HEK293 (cell line): ENCODE measurements around the gene EEF2.

Experiments
- PRDM1 ChIP-seq: fragments of 450-650 bp; formaldehyde crosslinking; IDR thresholded peaks from 2 replicates; pipeline ENCODE4; 2016; ENCODE audit warnings: missing biosample characterization, missing genetic modification characterization
- ZBTB21 ChIP-seq: fragments of 450-650 bp; formaldehyde crosslinking; IDR thresholded peaks from 2 replicates; pipeline ENCODE4 v1.5.1; 2017; ENCODE audit warnings: missing biosample characterization, missing genetic modification characterization
- ZNF311 ChIP-seq: fragments of 450-650 bp; formaldehyde crosslinking; IDR thresholded peaks from 2 replicates; pipeline ENCODE4 v1.5.1; 2017; ENCODE audit warnings: missing biosample characterization, missing genetic modification characterization, borderline replicate concordance
- ZNF621 ChIP-seq: fragments of 450-650 bp; formaldehyde crosslinking; IDR thresholded peaks from 2 replicates; pipeline ENCODE4 v1.5.1; 2017; ENCODE audit warnings: missing biosample characterization, missing genetic modification characterization
- TF ChIP-seq, protein P1 (sequence below): IDR thresholded peaks from 2 replicates; pipeline ENCODE4 v1.6.1; 2011; ENCODE audit warnings: mild to moderate bottlenecking, low read depth, low read length, borderline replicate concordance
- TF ChIP-seq, protein P2 (sequence below): fragments of 450-650 bp; formaldehyde crosslinking; optimal IDR thresholded peaks from 2 replicates; pipeline ENCODE3; 2016; ENCODE audit warnings: missing biosample characterization, mild to moderate bottlenecking, missing genetic modification characterization
- TF ChIP-seq, protein P3 (sequence below): fragments of 450-650 bp; formaldehyde crosslinking; IDR thresholded peaks from 2 replicates; pipeline ENCODE4 v1.5.1; 2016; ENCODE audit warnings: missing biosample characterization, missing genetic modification characterization
- TF ChIP-seq, protein P4 (sequence below): fragments of 450-650 bp; formaldehyde crosslinking; IDR thresholded peaks from 2 replicates; pipeline ENCODE4 v1.5.1; 2016; ENCODE audit warnings: missing biosample characterization, missing genetic modification characterization

DNA sequence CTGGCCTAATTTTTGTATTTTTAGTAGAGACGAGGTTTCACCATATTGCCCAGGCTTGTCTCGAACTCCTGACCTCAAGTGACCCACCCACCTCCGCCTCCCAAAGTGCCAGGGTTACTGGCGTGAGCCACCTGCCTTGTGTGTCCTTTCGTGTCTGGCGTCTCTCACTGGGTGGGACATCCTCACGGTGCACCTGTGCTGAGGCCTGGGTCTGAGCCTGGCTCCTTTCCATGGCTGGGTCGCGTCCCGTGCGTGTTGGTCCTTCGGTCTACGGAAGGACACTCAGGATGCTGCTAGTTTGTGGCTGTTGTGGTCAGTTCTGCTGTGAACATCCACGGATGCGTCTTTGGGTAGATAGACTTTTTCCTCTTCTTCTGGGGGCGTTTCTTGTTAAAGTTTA, 41.9 kb upstream of the EEF2 start:
- TF ChIP-seq, protein P1, sequence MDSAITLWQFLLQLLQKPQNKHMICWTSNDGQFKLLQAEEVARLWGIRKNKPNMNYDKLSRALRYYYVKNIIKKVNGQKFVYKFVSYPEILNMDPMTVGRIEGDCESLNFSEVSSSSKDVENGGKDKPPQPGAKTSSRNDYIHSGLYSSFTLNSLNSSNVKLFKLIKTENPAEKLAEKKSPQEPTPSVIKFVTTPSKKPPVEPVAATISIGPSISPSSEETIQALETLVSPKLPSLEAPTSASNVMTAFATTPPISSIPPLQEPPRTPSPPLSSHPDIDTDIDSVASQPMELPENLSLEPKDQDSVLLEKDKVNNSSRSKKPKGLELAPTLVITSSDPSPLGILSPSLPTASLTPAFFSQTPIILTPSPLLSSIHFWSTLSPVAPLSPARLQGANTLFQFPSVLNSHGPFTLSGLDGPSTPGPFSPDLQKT, result no peak
- TF ChIP-seq, protein P2, sequence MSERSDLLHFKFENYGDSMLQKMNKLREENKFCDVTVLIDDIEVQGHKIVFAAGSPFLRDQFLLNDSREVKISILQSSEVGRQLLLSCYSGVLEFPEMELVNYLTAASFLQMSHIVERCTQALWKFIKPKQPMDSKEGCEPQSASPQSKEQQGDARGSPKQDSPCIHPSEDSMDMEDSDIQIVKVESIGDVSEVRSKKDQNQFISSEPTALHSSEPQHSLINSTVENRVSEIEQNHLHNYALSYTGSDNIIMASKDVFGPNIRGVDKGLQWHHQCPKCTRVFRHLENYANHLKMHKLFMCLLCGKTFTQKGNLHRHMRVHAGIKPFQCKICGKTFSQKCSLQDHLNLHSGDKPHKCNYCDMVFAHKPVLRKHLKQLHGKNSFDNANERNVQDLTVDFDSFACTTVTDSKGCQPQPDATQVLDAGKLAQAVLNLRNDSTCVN (tag by site-specific recombination), result no peak
- TF ChIP-seq, protein P3, sequence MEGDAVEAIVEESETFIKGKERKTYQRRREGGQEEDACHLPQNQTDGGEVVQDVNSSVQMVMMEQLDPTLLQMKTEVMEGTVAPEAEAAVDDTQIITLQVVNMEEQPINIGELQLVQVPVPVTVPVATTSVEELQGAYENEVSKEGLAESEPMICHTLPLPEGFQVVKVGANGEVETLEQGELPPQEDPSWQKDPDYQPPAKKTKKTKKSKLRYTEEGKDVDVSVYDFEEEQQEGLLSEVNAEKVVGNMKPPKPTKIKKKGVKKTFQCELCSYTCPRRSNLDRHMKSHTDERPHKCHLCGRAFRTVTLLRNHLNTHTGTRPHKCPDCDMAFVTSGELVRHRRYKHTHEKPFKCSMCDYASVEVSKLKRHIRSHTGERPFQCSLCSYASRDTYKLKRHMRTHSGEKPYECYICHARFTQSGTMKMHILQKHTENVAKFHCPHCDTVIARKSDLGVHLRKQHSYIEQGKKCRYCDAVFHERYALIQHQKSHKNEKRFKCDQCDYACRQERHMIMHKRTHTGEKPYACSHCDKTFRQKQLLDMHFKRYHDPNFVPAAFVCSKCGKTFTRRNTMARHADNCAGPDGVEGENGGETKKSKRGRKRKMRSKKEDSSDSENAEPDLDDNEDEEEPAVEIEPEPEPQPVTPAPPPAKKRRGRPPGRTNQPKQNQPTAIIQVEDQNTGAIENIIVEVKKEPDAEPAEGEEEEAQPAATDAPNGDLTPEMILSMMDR, result no peak
- TF ChIP-seq, protein P4, sequence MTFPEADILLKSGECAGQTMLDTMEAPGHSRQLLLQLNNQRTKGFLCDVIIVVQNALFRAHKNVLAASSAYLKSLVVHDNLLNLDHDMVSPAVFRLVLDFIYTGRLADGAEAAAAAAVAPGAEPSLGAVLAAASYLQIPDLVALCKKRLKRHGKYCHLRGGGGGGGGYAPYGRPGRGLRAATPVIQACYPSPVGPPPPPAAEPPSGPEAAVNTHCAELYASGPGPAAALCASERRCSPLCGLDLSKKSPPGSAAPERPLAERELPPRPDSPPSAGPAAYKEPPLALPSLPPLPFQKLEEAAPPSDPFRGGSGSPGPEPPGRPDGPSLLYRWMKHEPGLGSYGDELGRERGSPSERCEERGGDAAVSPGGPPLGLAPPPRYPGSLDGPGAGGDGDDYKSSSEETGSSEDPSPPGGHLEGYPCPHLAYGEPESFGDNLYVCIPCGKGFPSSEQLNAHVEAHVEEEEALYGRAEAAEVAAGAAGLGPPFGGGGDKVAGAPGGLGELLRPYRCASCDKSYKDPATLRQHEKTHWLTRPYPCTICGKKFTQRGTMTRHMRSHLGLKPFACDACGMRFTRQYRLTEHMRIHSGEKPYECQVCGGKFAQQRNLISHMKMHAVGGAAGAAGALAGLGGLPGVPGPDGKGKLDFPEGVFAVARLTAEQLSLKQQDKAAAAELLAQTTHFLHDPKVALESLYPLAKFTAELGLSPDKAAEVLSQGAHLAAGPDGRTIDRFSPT, result no peak
- no peak for TF ChIP-seq ZNF311
- TF ChIP-seq ZBTB21 (tag by site-specific recombination), result no peak
- no peak for TF ChIP-seq ZNF621
- TF ChIP-seq PRDM1 (tag by site-specific recombination), result no peak
